ENCODE data around the gene ZSWIM1.
"Not testable (repeated sequence)": the region's sequence is repeated elsewhere in the genome, so short reads cannot be mapped to it uniquely, and the experiment has no call there.

- TF ChIP-seq CTCF, POLR2AphosphoS5, POLR2A (IDR thresholded peaks at IDR 0.05): not testable (repeated sequence)
Measured at GRCh38 chr20:45931680-45932079, 50.7 kb downstream of the ZSWIM1 start.

All from sigmoid colon (tissue), 4 donors.